GM10248 (cell line): ENCODE measurements around the gene KRTAP10-2.

Source experiments
- CTCF ChIA-PET: fragments of 300-600 bp; sonication (Branson Sonifier 250); formaldehyde crosslinking; extraction: SDS; loops from one replicate; lab custom pipeline; 2021; ENCODE audit warnings: antibody characterized with exemption; lab: Yijun Ruan, JAX
- POLR2A ChIA-PET: fragments of 350-650 bp; sonication (Branson Sonifier 250); formaldehyde crosslinking; extraction: SDS; loops from one replicate; lab custom pipeline; 2020; ENCODE audit warnings: antibody characterized with exemption; lab: Yijun Ruan, JAX
- DNase-seq: peaks from one replicate; pipeline ENCODE4 v3.0.0; 2012; ENCODE audit errors: extremely low spot score
- TF ChIP-seq, protein P1 (sequence below): IDR thresholded peaks from 2 replicates; pipeline ENCODE4 v1.5.1; 2012; ENCODE audit warnings: mild to moderate bottlenecking, low read depth; ENCODE audit errors: extremely low read depth, missing control alignments, control extremely low read depth

Gene KRTAP10-2

GRCh38 chr21:44542716-44543115, 8.6 kb downstream of the KRTAP10-2 start:
- ChIA-PET POLR2A (no interaction called here), CTCF (no interaction called here)
- TF ChIP-seq, protein P1, sequence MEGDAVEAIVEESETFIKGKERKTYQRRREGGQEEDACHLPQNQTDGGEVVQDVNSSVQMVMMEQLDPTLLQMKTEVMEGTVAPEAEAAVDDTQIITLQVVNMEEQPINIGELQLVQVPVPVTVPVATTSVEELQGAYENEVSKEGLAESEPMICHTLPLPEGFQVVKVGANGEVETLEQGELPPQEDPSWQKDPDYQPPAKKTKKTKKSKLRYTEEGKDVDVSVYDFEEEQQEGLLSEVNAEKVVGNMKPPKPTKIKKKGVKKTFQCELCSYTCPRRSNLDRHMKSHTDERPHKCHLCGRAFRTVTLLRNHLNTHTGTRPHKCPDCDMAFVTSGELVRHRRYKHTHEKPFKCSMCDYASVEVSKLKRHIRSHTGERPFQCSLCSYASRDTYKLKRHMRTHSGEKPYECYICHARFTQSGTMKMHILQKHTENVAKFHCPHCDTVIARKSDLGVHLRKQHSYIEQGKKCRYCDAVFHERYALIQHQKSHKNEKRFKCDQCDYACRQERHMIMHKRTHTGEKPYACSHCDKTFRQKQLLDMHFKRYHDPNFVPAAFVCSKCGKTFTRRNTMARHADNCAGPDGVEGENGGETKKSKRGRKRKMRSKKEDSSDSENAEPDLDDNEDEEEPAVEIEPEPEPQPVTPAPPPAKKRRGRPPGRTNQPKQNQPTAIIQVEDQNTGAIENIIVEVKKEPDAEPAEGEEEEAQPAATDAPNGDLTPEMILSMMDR, result no peak
- no peak for DNase-seq

DNA sequence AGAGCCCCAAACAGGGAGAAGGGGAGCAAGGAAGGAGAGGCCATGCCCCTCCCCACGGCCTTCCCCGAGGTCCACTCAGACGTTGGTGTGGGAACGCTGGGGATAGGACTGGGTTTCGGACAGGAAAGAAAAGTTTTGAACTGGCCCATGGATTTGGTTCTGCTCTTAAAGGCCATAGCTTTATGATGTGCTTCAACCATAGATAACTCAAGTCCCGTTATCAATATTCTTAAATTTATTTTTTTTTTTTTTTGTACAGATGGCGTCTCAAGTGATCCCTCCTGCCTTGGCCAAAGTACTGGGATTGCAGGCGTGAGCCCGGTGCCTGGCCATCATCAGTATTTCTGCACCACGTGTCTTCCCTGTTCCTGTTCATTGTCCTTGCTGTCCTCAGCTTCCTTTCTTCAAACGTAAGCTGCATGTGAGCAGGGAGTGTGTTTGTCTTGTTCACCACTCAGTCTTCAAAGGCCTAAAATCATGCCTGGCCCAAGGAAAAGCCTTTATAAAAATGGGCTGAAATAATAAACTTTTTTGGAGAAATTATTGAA, 10.5 kb downstream of the KRTAP10-2 start:
- DNase-seq, result no peak
- ChIA-PET CTCF (interaction anchor here (2.9 kb wide), 1 partner anchor 252 kb away, joined by 7 read pairs; no protein-coding TSS in a partner anchor), POLR2A (no interaction called here)
- TF ChIP-seq, protein P1, result no peak

DNA sequence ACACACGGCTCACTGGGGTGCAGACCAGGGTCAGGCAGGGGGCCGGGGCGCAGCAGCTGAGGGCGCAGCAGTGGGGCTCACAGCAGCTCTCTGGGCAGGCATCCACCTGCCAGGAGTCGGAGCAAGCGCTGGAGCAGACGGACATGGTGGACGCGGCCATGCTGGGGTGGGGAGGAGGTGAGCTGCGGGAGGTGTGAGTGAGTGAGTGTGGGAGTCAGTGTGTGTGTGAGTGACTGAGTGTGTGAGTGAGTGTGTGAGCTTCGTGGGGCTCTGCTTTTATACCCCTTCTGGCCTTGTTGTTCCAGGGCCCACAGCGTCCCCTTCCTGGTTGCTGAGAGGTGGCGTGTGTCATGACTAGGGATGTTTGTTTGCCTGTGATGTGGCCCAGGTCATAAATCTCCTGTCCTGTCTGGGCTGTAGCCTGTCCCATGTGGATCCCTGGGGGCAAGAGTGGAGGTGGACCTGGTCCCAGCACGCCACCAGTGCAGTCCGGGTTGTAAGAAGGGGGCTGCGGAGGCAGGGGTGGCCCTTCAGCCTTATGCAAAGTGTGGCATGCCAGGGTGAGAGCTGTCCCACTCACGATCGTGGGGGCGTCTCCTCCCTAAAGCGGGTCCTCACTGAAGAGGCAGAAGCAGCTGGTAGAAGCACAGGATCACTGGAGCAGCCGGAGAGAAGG, 11.2 kb downstream of the KRTAP10-2 start, which contains the start of gene KRTAP10-1:
KRTAP10-1 (minus strand) TSS at position 205 of the 676 bp plus-strand sequence; CDS start at position 160, 45 bp downstream.
- DNase-seq, result no peak
- ChIA-PET CTCF (interaction anchor here (1.0 to 2.9 kb wide), 2 partner anchors 9 to 253 kb away, joined by 3 to 7 read pairs; no protein-coding TSS in a partner anchor), POLR2A (no interaction called here)

DNA sequence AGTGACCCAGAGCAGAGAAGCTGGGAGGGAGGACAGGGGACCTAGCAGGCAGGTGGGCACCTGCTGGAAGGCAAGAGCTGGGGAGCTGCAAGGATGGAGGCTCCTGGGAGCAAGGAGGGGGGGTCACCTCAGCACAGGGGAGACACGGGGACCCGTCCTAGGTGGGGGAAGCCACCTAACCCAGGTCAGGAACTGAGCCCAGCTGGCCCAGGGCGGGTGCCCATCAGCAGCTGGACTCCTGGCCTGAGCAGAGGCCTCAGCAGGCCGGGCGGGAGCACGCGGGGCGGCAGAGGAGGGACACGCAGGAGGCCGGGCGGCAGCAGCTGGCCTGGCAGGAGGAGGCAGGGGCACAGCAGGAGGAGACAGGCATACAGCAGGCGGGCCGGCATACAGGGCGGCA, 12.3 kb downstream of the KRTAP10-2 start:
- ChIA-PET CTCF (no interaction called here), POLR2A (no interaction called here)
- DNase-seq, result no peak
- TF ChIP-seq, protein P1, result no peak

More for the DNA sequence above, 11.2 kb downstream of the KRTAP10-2 start, which contains the start of gene KRTAP10-1:
- TF ChIP-seq, protein P1, result no peak

GRCh38 chr21:44537930-44538911, 13.1 kb downstream of the KRTAP10-2 start:
- ChIA-PET CTCF (interaction anchor here (1.4 kb wide), 1 partner anchor 255 kb away, joined by 3 read pairs; no protein-coding TSS in a partner anchor), POLR2A (no interaction called here)
- TF ChIP-seq, protein P1, result no peak
- DNase-seq, result no peak

GRCh38 chr21:44535963-44536362, 15.3 kb downstream of the KRTAP10-2 start:
- DNase-seq, result no peak
- TF ChIP-seq, protein P1, result no peak
- POLR2A ChIA-PET, result no interaction called here
- CTCF ChIA-PET, result interaction anchor here (2.8 kb wide), 1 partner anchor 26 kb away, joined by 8 read pairs; no protein-coding TSS in a partner anchor
